ENCODE measurements around the gene TNFRSF4. TPM values are rescaled to one million over a fixed set of nuclear protein-coding genes. Genes with fewer than 3 reads are reported as not detected.

Gene TNFRSF4
- total and polyA plus RNA-seq, 2 donors (not counting 1 experiment from before 2014, with no cell fraction given): 0.05 to 0.17 TPM

DNA sequence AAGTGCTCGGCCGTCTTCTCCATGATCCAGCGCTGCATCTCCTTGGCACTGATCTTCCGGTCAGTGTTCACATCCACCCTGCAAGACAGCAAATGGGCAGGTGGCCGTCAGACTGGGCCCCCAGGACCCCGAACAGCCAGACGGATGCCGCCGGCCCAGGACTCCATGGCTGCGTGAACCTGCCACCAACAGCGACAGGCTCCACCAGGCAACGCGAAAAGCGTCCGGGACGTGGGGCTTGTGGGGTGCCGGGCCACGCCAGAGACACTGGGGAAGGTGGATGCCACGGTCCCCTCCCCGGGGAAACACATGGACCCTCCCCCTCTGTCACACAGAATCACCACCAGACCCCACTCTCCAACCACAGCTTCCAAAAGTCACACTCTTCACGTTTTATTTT is 9.9 kb upstream of the TNFRSF4 start:
- TF ChIP-seq CTCF (conservative IDR thresholded peaks at IDR 0.05 in 1 of 2, IDR thresholded peaks at IDR 0.05 in 1 of 2; ENCODE audit: low read depth in 1 of 2, low read length in 2 of 2): no peak
- no peak for TF ChIP-seq EZH2 (IDR thresholded peaks at IDR 0.05; ENCODE audit: low read length, missing control alignments)
- peaks cover 42% of the 10 kb centered on the region for H3K79me2 ChIP-seq (ENCODE audit: control insufficient read depth, insufficient read depth, low read length)

DNA sequence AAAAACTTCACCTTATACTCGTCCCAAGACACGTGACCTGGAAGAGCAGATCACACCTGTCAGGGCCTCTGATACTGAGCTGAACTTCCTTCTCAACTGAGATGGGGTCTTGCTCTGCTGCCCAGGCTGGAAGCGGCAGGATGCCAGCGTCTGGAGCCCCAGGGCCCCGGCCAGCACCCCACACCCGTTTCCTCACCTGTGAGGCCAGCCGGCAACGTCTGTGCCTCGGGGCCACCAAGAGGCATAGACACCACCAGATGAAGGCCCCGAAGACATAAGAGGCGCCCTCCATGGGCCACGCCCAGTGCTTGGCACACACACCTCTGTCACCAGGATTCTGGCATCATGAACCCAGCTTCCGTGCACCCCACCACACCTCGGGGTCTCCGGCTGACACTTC is 9.4 kb upstream of the TNFRSF4 start:
- Histone ChIP-seq H3K27me3 (ENCODE audit: control insufficient read depth, insufficient read depth, low read length) (no peaks in the 10 kb centered on the region), H3K27ac (ENCODE audit: insufficient read depth, low read length) (no peak overlapping the region), H2AFZ (ENCODE audit: low read length) (no peak overlapping the region), H3K4me2 (ENCODE audit: extremely low read depth, insufficient read depth, low read length) (no peak overlapping the region), H3K36me3 (ENCODE audit: control insufficient read depth, insufficient read depth, low read length) (peaks cover 42% of the 10 kb centered on the region), H3K79me2 (ENCODE audit: control insufficient read depth, insufficient read depth, low read length) (peaks cover 37% of the 10 kb centered on the region), H4K20me1 (ENCODE audit: control insufficient read depth, extremely low read depth, insufficient read depth, low read length) (no peaks in the 10 kb centered on the region), H3K9ac (ENCODE audit: insufficient read depth, low read length) (no peak overlapping the region), H3K4me3 (replicated peaks in 1 of 4; ENCODE audit: control extremely low read depth in 1 of 4, insufficient read depth in 1 of 4, low read depth in 3 of 4, low read length in 4 of 4) (no peak overlapping the region), H3K4me1 (ENCODE audit: control insufficient read depth, extremely low read depth, insufficient read depth, low read length) (no peaks in the 10 kb centered on the region), H3K9me3 (ENCODE audit: control insufficient read depth, insufficient read depth, low read depth, low read length) (no peaks in the 10 kb centered on the region)
- TF ChIP-seq EZH2 (IDR thresholded peaks at IDR 0.05; ENCODE audit: low read length, missing control alignments): no peak
- TF ChIP-seq CTCF (conservative IDR thresholded peaks at IDR 0.05 in 1 of 2, IDR thresholded peaks at IDR 0.05 in 1 of 2; ENCODE audit: low read depth in 1 of 2, low read length in 2 of 2): no peak
- DNase-seq (ENCODE audit: low read depth in 2 of 2): no peak

More for the DNA sequence above, 9.9 kb upstream of the TNFRSF4 start:
- Histone ChIP-seq H3K4me2 (ENCODE audit: extremely low read depth, insufficient read depth, low read length) (no peak overlapping the region), H3K4me1 (ENCODE audit: control insufficient read depth, extremely low read depth, insufficient read depth, low read length) (no peaks in the 10 kb centered on the region), H3K4me3 (replicated peaks in 1 of 4; ENCODE audit: control extremely low read depth in 1 of 4, insufficient read depth in 1 of 4, low read depth in 3 of 4, low read length in 4 of 4) (no peak overlapping the region), H3K9ac (ENCODE audit: insufficient read depth, low read length) (no peak overlapping the region), H4K20me1 (ENCODE audit: control insufficient read depth, extremely low read depth, insufficient read depth, low read length) (no peaks in the 10 kb centered on the region), H3K27ac (ENCODE audit: insufficient read depth, low read length) (no peak overlapping the region), H3K27me3 (ENCODE audit: control insufficient read depth, insufficient read depth, low read length) (no peaks in the 10 kb centered on the region), H3K9me3 (ENCODE audit: control insufficient read depth, insufficient read depth, low read depth, low read length) (no peaks in the 10 kb centered on the region), H3K36me3 (ENCODE audit: control insufficient read depth, insufficient read depth, low read length) (peaks cover 42% of the 10 kb centered on the region), H2AFZ (ENCODE audit: low read length) (no peak overlapping the region)
- no peak for DNase-seq (ENCODE audit: low read depth in 2 of 2)

DNA sequence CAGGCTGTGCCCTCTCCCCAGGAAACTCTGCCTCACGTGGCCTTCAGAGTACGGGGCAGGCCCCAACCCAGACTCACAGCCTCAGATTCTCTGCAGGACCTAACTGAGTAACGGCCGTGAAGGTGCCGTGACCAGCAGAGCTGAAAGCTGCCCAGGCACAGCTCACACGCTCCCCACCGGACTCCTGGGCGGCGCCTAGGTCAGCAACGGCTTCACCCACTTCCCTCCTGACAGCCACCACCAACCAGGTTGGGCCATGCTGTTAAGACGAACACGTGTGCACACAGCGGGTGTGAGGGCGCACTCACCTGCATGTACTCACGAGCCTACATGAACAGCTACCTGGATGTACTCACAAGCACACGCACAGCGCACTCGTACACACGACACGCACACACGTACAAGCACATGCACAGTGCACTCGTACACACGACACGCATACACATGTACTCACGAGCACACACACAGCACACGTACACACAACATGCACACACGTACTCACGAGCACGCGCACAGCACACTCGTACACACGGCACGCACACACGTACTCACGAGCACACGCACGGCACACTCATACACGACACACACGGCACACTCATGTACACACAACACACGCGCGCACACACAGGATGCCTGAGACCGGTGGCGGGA is 8.7 kb upstream of the TNFRSF4 start:
- DNase-seq (ENCODE audit: low read depth in 2 of 2): no peak
- Histone ChIP-seq H3K9me3 (ENCODE audit: control insufficient read depth, insufficient read depth, low read depth, low read length) (no peaks in the 10 kb centered on the region), H3K27me3 (ENCODE audit: control insufficient read depth, insufficient read depth, low read length) (no peaks in the 10 kb centered on the region), H3K4me1 (ENCODE audit: control insufficient read depth, extremely low read depth, insufficient read depth, low read length) (no peaks in the 10 kb centered on the region), H2AFZ (ENCODE audit: low read length) (no peak overlapping the region), H3K27ac (ENCODE audit: insufficient read depth, low read length) (no peak overlapping the region), H3K4me3 (replicated peaks in 1 of 4; ENCODE audit: control extremely low read depth in 1 of 4, insufficient read depth in 1 of 4, low read depth in 3 of 4, low read length in 4 of 4) (no peak overlapping the region), H3K36me3 (ENCODE audit: control insufficient read depth, insufficient read depth, low read length) (peaks cover 41% of the 10 kb centered on the region), H3K9ac (ENCODE audit: insufficient read depth, low read length) (no peak overlapping the region), H4K20me1 (ENCODE audit: control insufficient read depth, extremely low read depth, insufficient read depth, low read length) (no peaks in the 10 kb centered on the region), H3K79me2 (ENCODE audit: control insufficient read depth, insufficient read depth, low read length) (peaks cover 30% of the 10 kb centered on the region), H3K4me2 (ENCODE audit: extremely low read depth, insufficient read depth, low read length) (no peak overlapping the region)
- TF ChIP-seq EZH2 (IDR thresholded peaks at IDR 0.05; ENCODE audit: low read length, missing control alignments) (no peak), CTCF (conservative IDR thresholded peaks at IDR 0.05 in 1 of 2, IDR thresholded peaks at IDR 0.05 in 1 of 2; ENCODE audit: low read depth in 1 of 2, low read length in 2 of 2) (no peak)

Data from fibroblast of lung (primary cell).